ENCODE data around the gene MAD1L1. TPM values are rescaled to one million over a fixed set of nuclear protein-coding genes. Genes with fewer than 3 reads are reported as not detected.

Gene MAD1L1
- total and polyA plus RNA-seq, 2 of the 13 experiments (the other 11 are each of a cell fraction or from before 2014, with no cell fraction given), result 17.4 to 64.7 TPM

DNA sequence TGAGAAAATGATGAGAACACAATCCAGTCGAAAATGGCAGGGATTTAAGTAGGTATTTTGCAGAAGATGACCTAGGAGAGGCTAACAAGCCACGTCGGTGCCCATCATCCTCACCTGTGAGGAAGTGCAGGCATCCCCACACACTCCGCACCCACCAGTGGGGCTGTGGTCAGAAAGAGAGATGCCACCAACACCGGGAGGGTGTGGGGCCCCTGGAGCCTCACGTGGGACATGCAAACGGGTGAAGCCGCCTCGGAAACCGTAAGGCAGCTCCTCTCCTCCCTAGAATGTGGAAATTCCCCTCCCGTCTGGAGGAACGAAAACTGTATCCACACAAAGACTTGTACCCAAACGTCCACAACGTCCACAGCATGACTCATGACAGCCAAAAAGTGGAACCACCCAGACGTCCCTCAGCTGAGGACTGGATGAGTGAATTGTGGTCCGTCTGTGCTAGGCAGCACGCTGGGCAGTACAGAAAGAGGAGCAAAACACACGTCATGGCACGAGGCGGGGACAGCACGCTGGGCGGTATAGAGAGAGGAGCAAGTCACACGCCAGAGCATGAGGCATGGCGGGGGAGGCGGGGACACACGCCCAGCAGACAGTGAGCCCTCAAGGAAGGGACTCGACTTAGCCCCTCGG lies 316.7 kb downstream of the MAD1L1 start (continued):
- TF ChIP-seq, protein P1, sequence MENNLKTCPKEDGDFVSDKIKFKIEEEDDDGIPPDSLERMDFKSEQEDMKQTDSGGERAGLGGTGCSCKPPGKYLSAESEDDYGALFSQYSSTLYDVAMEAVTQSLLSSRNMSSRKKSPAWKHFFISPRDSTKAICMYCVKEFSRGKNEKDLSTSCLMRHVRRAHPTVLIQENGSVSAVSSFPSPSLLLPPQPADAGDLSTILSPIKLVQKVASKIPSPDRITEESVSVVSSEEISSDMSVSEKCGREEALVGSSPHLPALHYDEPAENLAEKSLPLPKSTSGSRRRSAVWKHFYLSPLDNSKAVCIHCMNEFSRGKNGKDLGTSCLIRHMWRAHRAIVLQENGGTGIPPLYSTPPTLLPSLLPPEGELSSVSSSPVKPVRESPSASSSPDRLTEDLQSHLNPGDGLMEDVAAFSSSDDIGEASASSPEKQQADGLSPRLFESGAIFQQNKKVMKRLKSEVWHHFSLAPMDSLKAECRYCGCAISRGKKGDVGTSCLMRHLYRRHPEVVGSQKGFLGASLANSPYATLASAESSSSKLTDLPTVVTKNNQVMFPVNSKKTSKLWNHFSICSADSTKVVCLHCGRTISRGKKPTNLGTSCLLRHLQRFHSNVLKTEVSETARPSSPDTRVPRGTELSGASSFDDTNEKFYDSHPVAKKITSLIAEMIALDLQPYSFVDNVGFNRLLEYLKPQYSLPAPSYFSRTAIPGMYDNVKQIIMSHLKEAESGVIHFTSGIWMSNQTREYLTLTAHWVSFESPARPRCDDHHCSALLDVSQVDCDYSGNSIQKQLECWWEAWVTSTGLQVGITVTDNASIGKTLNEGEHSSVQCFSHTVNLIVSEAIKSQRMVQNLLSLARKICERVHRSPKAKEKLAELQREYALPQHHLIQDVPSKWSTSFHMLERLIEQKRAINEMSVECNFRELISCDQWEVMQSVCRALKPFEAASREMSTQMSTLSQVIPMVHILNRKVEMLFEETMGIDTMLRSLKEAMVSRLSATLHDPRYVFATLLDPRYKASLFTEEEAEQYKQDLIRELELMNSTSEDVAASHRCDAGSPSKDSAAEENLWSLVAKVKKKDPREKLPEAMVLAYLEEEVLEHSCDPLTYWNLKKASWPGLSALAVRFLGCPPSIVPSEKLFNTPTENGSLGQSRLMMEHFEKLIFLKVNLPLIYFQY (CRISPR knock-in tag; IDR thresholded peaks at IDR 0.05; ENCODE audit: borderline replicate concordance), result no peak
- no peak for TF ChIP-seq MZF1 (CRISPR knock-in tag; IDR thresholded peaks at IDR 0.05; ENCODE audit: borderline replicate concordance)
- no peak for TF ChIP-seq ZNF564 (CRISPR knock-in tag; IDR thresholded peaks at IDR 0.05)
- TF ChIP-seq SIN3A (IDR thresholded peaks at IDR 0.05; ENCODE audit: borderline replicate concordance, low read depth, low read length), result no peak
- TF ChIP-seq KAT8 (CRISPR knock-in tag; IDR thresholded peaks at IDR 0.05), result no peak
- TF ChIP-seq, protein P2, sequence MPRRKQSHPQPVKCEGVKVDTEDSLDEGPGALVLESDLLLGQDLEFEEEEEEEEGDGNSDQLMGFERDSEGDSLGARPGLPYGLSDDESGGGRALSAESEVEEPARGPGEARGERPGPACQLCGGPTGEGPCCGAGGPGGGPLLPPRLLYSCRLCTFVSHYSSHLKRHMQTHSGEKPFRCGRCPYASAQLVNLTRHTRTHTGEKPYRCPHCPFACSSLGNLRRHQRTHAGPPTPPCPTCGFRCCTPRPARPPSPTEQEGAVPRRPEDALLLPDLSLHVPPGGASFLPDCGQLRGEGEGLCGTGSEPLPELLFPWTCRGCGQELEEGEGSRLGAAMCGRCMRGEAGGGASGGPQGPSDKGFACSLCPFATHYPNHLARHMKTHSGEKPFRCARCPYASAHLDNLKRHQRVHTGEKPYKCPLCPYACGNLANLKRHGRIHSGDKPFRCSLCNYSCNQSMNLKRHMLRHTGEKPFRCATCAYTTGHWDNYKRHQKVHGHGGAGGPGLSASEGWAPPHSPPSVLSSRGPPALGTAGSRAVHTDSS (CRISPR knock-in tag; conservative IDR thresholded peaks at IDR 0.05), result no peak
- TF ChIP-seq ZBTB1 (CRISPR knock-in tag; IDR thresholded peaks at IDR 0.05; ENCODE audit: borderline replicate concordance), result no peak
- TF ChIP-seq MIER2 (CRISPR knock-in tag; IDR thresholded peaks at IDR 0.05), result no peak

Data from HepG2 (cell line).